Activated CD8-positive, alpha-beta T cell treated with anti-CD3 and anti-CD28 coated beads for 36 hours (primary cell): ENCODE data around the gene CBFA2T3. TPM values are rescaled to one million over a fixed set of nuclear protein-coding genes. Genes with fewer than 3 reads are reported as not detected.
"Not testable (repeated sequence)": the region's sequence is repeated elsewhere in the genome, so short reads cannot be mapped to it uniquely, and the experiment has no call there.

ENCODE experiments used
- ATAC-seq: fragments of 200-7000 bp; cut with Tn5 transposase; one replicate; pipeline ENCODE4 v1.10.0; 2021; ENCODE audit warnings: mild to moderate bottlenecking, moderate library complexity
- CTCF ChIA-PET: fragments of 350-600 bp; sonication (Branson Sonifier 250); formaldehyde crosslinking; loops from one replicate; lab custom pipeline; 2021; ENCODE audit warnings: antibody characterized with exemption; lab: Charles Lee
- POLR2A ChIA-PET: fragments of 350-600 bp; sonication (Branson Sonifier 250); formaldehyde crosslinking; loops from one replicate; lab custom pipeline; 2021; ENCODE audit warnings: antibody characterized with exemption; lab: Charles Lee
- DNase-seq: peaks from one replicate; pipeline ENCODE4 v3.0.0-alpha.2; 2020
- H3K27ac Mint-ChIP-seq: one replicate; pipeline ENCODE4 v1.8.0; 2021; ENCODE audit warnings: mild to moderate bottlenecking, mixed read lengths
- H3K27me3 Mint-ChIP-seq: one replicate; pipeline ENCODE4 v1.8.0; 2021; ENCODE audit warnings: mixed read lengths
- H3K36me3 Mint-ChIP-seq: one replicate; pipeline ENCODE4 v1.8.0; 2021; ENCODE audit warnings: low read depth, mixed read lengths
- H3K4me1 Mint-ChIP-seq: one replicate; pipeline ENCODE4 v1.8.0; 2021; ENCODE audit warnings: low read depth, mixed read lengths
- H3K4me3 Mint-ChIP-seq: one replicate; pipeline ENCODE4 v1.8.0; 2021; ENCODE audit warnings: mild to moderate bottlenecking, moderate library complexity, mixed read lengths
- H3K9me3 Mint-ChIP-seq: one replicate; pipeline ENCODE4 v1.8.0; 2021; ENCODE audit warnings: mixed read lengths
- intact Hi-C: fragments of 100-400 bp; cut with micrococcal nuclease; formaldehyde crosslinking; loops from one replicate; pipeline ENCODE4 v1.10.0; 2022
- total RNA-seq, 2 experiments: library from RNA; stranded (reverse); gene quantifications; one replicate each; pipeline ENCODE4 v1.2.3, GENCODE V29; 2021
- TF ChIP-seq, protein P1 (sequence below): fragments of 200-600 bp; IDR thresholded peaks from one replicate; pipeline ENCODE4 v1.8.0; 2022; ENCODE audit warnings: antibody characterized with exemption, mild to moderate bottlenecking

Gene CBFA2T3
- total RNA-seq, 2 experiments from 2014 or later = 0.14 to 0.34 TPM

DNA sequence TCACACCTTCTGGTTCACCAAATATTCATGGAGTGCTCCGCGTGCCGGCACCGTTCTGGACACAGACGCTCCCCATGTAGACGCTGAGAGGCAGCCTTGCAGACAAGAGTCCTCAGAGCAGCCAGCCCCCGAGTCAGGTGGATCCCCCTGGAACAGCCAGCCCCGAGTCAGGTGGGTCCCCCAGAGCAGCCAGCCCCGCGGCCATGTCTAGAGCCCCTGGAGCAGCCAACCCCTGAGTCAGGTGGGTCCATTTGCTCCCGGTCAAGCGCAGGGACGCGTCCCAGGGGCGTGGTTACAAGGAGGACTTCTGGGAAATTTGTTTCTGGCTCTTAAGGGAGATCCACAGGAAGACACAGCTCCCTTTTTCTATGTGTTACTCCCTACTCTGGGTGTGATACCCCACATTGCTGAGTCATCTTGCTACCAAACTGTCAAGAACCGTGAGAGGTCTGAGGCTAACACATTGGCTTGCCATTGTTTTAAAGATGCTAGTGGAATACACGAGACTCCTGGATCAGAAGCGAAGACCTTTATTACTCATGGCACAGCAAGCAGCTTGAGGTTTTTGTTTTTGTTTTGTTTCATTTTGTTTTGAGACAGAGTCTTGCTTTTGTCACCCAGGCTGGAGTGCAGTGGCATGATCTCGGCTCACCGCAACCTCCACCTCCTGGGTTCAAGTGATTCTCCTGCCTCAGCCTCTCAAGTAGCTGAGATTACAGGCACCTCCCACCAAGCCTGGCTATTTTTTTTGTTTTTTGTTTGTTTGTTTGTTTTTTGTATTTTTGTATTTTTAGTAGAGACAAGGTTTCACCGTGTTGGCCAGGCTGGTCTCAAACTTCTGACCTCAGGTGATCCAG, 43.3 kb upstream of the CBFA2T3 start:
- H3K27me3 Mint-ChIP-seq = peaks cover 18% of the 10 kb centered on the region
- ATAC-seq = peak; percentile 93
- H3K4me3 Mint-ChIP-seq = no peak overlapping the region
- ChIA-PET CTCF (no interaction called here), POLR2A (interaction anchor here (0.5 to 1.3 kb wide), 5 partner anchors 10 to 94 kb away, joined by 3 to 5 read pairs (median 3); no protein-coding TSS in a partner anchor)
- H3K4me1 Mint-ChIP-seq = peaks cover 17% of the 10 kb centered on the region
- intact Hi-C loops = loop anchor here (10.0 kb wide), 1 partner anchor 75 kb away; the partner anchor contains the start of gene ACSF3
- no peak overlapping the region for H3K27ac Mint-ChIP-seq
- H3K36me3 Mint-ChIP-seq = no peaks in the 10 kb centered on the region
- H3K9me3 Mint-ChIP-seq = peaks cover 7% of the 10 kb centered on the region
- TF ChIP-seq, protein P1, sequence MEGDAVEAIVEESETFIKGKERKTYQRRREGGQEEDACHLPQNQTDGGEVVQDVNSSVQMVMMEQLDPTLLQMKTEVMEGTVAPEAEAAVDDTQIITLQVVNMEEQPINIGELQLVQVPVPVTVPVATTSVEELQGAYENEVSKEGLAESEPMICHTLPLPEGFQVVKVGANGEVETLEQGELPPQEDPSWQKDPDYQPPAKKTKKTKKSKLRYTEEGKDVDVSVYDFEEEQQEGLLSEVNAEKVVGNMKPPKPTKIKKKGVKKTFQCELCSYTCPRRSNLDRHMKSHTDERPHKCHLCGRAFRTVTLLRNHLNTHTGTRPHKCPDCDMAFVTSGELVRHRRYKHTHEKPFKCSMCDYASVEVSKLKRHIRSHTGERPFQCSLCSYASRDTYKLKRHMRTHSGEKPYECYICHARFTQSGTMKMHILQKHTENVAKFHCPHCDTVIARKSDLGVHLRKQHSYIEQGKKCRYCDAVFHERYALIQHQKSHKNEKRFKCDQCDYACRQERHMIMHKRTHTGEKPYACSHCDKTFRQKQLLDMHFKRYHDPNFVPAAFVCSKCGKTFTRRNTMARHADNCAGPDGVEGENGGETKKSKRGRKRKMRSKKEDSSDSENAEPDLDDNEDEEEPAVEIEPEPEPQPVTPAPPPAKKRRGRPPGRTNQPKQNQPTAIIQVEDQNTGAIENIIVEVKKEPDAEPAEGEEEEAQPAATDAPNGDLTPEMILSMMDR = no peak
- DNase-seq = peak; percentile 64

DNA sequence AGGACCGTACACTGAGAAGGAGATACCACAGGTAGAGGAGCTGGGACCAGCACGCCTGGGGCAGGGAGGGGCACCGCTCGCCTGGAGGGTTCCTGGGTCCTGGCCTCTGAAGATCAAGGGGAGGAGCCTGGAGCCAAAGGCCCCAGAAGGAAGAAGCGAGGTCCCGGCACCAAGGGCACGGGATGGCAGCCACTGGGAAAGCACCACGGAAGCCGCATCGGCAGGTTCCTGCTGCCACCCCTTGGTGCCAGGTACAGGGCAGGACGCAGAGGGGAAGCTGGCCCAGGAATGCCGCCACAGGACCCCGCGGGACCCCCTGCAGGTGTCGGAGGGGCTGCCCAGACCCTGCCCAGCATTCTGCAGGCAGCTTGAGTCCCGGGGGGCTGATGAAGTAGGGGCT, 42.5 kb upstream of the CBFA2T3 start:
- DNase-seq (no peak), ATAC-seq (no peak)
- TF ChIP-seq, protein P1 = no peak
- H3K4me1 Mint-ChIP-seq = peaks cover 10% of the 10 kb centered on the region
- peaks cover 18% of the 10 kb centered on the region for H3K27me3 Mint-ChIP-seq
- intact Hi-C loops = no loop called here
- H3K4me3 Mint-ChIP-seq = no peak overlapping the region
- ChIA-PET POLR2A (interaction anchor here (1.1 to 1.3 kb wide), 3 partner anchors 10 to 93 kb away, joined by 3 to 5 read pairs (median 4); no protein-coding TSS in a partner anchor), CTCF (no interaction called here)
- H3K36me3 Mint-ChIP-seq = no peaks in the 10 kb centered on the region
- peaks cover 5% of the 10 kb centered on the region for H3K9me3 Mint-ChIP-seq
- H3K27ac Mint-ChIP-seq = no peak overlapping the region

DNA sequence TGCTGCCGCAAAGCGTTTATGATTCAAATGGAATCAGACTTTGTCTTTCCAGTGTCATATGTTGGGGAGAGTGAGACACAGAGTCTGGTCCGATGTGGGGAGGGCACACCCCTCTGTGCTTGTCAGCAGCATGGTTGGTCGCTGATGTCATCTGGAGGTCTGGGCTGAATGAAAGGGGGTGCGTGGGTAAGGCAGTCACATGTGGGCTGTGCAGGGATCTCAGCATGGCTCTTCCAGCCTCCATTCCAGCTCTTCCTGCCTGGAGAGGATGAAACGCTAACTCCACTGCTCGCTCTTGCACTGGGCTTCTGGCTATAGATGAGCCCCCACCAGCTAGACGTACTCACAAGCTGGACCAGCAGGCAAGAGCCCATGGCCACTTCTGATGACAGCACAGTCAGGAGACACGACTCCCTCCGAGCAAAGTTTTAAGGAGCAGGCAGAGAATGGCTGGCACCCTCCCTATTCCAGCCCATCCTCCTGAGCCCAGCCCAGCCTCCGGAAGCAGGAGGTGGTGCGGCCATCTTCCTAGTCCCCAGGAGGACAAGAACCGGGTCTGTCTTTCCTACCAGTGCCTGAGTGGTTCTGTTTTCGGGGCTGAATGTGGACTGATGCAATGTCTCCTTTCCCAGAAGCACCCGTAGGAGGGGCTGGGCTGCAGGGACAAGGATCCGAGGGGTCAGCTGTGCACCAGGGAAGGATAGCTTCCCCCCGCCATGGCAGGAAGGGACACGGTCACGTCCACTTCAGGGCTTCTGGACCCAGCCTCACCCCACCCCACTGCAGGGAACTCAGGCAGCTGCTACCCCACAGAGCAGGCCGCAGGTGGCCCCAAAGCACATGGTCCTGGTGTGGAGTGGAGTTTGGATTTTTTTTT, 41.5 kb upstream of the CBFA2T3 start:
- ChIA-PET CTCF (no interaction called here), POLR2A (no interaction called here)
- intact Hi-C loops = no loop called here
- peaks cover 5% of the 10 kb centered on the region for H3K9me3 Mint-ChIP-seq
- DNase-seq (no peak), ATAC-seq (no peak)
- no peak overlapping the region for H3K4me3 Mint-ChIP-seq
- no peaks in the 10 kb centered on the region for H3K36me3 Mint-ChIP-seq
- TF ChIP-seq, protein P1 = no peak
- H3K27ac Mint-ChIP-seq = no peak overlapping the region
- peaks cover 24% of the 10 kb centered on the region for H3K27me3 Mint-ChIP-seq
- peaks cover 8% of the 10 kb centered on the region for H3K4me1 Mint-ChIP-seq

DNA sequence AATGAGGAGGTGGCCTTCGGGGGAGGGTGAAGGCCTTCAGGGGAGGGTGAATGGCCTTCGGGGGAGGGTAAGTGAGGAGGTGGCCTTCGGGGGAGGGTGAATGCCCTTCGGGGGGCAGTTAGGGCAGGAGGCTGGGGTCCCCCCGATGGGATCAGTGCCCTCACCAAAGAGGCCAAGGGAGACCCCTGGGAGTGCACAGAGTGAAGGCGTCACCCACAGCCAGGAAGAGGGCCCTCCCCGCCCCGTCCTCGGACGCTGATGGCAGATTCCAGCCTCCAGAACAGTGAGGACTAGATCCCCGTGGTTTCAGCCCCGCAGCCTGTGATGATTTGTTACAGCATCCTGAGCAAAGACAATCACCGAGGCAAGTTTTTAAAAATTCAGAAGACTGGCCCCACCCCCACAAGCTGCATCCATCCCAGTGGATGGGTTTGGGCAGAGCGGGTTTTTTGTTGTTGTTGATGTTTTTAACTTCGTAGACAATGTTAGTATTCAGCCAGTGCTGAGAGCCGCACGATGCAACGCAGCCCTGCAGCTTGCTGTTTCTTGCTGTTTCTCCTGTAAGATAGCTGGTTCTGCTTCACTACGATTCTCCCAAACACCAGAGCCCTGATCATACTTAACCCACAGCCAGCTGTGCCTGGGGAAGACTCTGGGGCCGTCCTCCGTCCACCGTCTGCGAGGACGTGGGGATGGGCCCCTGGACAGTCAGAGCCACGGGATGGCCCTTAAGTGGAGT, 40.7 kb upstream of the CBFA2T3 start:
- Mint-ChIP-seq H3K4me1 (peaks cover 8% of the 10 kb centered on the region), H3K4me3 (no peak overlapping the region), H3K36me3 (no peaks in the 10 kb centered on the region), H3K27ac (no peak overlapping the region), H3K9me3 (peaks cover 5% of the 10 kb centered on the region), H3K27me3 (peaks cover 32% of the 10 kb centered on the region)
- DNase-seq (no peak), ATAC-seq (no peak)
- POLR2A ChIA-PET = no interaction called here
- intact Hi-C loops = no loop called here
- TF ChIP-seq, protein P1 = no peak
- CTCF ChIA-PET = no interaction called here

DNA sequence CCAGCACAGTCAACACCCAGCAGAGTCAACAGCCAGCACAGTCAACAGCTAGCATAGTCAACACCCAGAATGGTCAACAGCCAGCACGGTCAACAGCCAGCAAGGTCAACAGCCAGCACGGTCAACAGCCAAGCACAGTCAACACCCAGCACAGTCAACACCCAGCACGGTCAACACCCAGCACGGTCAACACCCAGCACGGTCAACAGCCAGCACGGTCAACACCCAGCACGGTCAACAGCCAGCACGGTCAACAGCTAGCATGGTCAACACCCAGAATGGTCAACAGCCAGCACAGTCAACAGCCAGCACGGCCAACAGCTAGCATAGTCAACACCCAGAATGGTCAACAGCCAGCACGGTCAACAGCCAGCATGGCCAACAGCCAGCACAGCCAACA, 39.6 kb upstream of the CBFA2T3 start:
- POLR2A ChIA-PET, ATAC-seq, H3K9me3 Mint-ChIP-seq, H3K36me3 Mint-ChIP-seq, DNase-seq, H3K4me1 Mint-ChIP-seq, CTCF ChIA-PET, intact Hi-C loops, H3K4me3 Mint-ChIP-seq, H3K27ac Mint-ChIP-seq: not testable (repeated sequence)
- peaks cover 34% of the 10 kb centered on the region for H3K27me3 Mint-ChIP-seq
